HG03432 (cell line): ENCODE measurements around the gene PSKH1.

Experiments
- ATAC-seq: cut with Tn5 transposase; IDR thresholded peaks from one replicate; pipeline ENCODE4 v1.9.1; 2021; ENCODE audit warnings: mild to moderate bottlenecking, moderate library complexity; ENCODE audit not compliant: unreplicated experiment

PSKH1 gene

DNA sequence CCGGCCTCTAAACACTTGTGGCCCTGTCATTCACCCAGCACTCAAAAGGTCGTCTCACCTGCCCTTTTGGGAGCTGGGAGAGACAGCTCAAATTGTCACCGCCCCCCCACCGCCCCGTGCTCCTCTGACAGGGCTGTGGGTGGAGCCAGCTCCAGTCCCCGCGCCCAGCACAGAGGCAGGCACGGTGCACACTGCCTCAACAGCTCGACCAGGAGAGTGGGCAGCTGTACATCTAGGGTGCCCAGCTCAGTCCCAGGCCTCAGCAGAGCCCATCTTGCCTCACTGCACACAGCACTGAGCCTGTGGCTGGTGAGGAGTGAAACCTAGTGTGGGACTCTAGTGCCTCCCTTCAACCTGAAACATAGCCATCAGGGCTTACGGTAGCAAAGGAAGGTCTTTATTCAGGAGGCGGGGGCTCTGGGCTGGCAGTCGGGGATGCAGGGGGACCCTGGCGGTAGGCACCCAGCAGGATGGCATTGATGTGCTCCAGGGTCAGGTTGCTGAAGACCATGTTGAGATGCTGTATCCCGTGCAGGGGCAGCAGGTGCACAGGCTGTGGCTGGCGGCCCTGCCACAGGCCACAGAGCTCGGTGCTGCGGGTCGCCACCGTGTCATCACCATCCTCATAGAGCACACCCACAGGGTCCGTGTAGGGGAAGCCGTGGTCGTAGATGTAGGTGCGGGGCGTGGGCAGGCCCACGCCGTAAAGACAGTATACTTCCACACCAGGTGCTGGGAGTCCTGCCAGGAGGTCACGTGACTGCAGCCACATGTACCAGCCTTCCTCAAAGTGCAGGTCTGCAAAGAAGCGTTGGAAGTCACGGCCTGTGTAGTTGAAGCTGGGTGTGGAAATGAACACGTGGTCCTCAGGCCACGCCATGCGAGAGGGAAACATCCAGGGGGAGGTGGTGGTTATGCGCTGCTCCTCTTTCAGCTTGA, 46.7 kb downstream of the PSKH1 start:
- no peak for ATAC-seq

DNA sequence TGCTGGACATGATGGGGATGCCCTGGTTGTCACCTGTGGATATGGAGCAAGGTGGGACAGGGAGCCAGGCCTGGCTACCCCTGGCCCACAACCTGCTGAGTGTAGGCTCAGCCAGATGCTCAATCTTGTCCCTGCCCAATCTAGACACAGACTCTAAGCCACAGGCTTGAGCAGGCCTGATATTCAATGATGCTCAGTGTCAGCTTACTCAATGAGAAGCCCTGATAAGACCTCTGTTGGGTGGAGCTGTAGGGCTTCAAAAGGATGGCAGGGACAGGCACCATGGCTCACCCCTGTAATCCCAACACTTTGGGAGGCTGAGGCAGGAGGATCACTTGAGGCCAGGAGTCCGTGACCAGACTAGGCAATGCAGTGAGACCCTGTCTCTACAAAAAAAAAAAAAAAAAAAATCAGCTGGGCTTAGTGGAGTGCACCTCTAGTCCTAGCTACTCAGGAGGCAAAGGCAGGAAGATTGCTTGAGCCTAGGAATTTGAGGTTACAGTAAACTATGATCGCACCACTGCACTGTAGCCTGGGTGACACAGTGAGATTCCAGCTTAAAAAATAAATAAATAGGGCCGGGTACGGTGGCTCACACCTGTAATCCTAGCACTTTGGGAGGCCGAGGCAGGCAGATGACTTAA, 47.5 kb downstream of the PSKH1 start:
- no peak for ATAC-seq

DNA sequence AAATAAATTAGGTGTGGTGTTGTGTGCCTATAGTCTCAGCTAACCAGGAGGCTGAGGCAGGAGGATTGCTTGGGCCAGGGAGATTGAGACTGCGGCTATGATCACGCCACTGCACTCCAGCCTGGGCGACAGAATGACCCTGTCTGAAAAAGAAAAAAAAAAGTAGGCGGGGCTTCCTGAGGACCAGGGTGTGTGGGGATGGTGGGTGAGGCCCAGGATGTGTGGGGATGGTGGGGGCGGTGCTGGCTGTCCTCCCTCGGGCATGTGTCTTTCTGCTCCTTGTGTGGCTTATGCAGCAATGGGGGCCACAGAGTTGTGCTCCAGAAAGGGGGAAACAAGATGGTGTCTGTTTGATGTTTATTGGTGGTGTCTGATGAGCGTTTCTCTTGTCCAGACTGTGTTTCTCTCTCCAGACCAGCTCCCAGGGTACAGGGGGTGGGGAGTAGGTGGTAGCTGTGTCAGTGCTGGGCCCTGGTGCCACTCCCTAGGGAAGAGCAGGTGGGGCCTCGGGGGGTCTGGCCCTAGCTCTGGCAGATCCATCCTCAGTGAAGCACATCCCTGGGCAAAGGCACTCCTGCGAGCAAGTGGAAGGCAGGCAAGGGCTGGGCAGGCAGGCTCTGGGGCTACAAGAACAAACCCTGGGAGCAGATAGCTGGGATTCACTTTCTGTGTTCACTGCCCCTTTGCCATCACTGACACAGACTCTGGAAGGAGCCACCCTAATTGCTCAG, 48.6 kb downstream of the PSKH1 start:
- no peak for ATAC-seq

DNA sequence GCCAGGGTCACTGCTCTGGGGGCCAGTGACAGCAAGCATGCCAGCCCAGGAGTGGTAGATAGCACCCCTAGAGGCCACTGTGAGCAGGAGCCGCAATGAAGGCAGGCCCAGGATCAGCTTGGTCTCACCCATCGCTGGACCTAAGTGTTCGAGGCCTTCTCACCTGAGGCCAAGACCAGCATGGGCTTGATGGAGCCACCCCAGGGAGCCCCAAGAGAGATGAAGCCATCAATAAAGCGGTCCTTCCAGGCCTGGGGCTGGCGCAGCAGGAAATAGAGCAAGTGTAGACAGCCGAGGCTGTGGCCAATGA, 49.1 kb downstream of the PSKH1 start:
- ATAC-seq: no peak

DNA sequence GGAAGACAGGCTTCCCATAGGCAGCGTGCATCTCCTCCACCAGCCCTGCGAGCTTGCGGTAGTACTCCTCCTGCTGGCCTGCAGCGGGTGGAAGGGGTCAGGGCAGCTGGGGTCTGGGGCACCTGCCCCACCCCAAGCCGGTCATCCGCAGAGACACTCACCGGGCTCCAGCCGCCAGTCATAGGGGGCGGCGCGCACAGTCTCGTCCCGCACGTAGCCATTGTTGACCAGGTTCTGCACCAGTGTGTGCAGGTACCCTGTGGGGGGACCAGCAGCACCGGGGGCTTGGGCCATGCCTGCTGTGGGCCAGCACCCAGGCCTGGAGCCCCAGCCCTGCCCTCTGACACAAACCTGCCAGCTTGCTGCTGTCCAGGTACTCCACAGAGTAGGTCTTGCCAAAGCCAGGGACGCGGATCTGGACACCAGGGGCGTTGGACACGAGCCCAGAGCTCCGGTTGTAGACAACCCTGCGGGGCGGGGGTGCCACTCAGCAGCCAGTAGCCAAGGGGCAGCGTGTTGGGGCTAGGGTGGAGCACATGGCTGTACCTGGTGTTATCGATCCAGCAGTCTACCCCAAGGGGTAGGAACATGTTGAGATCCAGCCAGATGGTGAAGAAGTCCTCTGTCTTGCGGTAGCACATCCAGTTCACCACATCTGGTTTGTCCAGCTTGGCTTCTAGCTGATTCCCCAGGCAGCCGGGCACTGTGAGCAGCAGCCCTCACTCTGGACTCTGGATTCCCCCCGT, 49.6 kb downstream of the PSKH1 start:
- no peak for ATAC-seq

DNA sequence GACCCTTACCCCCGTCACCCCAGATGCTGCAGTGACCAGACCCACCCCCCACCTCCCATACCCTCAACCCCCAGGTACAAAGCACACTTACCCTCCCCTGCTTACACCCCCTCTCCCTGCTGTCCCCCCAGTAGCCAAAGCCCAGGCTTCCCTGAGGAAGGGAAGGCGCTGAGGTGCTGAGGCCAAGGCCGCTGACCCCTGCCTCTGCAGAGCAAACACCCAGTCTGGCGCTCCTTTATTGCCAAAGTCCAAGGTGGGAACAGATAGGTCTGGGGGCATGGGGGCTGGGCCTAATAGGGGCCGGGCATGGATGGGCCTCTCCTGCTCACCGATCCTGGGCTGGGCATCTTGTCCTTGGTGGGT, 50.2 kb downstream of the PSKH1 start:
- ATAC-seq: no peak

DNA sequence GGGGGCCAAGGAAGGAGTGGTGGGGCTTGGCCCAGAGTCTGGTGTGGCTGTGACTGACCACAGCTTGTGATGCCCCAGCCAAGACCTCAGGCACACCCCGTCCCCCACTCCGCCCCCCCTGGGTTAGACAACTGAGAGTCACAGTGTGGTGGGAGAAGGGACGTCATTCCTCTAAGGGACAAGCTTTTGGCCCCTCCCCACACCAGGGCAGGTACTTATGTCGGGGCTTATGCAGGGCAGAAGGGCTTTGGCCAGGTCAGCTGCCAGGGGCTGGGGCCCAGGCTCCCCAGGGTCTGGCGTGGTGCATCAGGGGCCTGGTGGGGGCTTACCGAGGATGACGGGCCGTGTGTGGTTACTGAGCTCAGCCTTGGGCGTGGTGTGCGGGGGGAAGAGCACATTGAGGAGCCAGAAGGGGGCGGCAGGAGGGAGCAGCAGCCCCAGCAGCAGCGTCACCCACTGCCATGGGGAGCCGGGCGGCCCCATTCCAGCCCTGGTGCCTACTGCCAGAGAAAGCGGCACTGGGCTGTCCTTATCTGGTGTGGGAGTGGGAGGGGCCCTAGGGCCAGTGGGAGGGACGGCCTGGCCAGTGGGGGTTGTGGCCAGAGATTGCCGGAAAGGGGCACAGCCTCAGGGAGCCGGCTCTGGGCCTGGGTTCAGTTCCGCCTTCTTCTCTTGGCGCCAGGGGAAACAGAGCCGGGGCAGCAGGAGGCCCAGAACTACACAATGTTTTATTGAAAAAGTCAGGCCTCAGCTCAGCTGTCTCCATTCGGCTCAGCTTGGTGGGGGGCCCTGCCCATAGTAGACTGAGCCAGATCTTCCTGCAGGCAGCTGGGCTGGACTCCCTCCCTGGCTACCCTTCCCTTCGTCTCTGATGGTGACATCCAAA, 50.8 kb downstream of the PSKH1 start, which contains the start of gene LCAT:
Gene LCAT, minus strand, starts transcription at position 502 of the 886 bp plus-strand sequence. Its CDS starts 19 bp downstream, at position 483.
- no peak for ATAC-seq

DNA sequence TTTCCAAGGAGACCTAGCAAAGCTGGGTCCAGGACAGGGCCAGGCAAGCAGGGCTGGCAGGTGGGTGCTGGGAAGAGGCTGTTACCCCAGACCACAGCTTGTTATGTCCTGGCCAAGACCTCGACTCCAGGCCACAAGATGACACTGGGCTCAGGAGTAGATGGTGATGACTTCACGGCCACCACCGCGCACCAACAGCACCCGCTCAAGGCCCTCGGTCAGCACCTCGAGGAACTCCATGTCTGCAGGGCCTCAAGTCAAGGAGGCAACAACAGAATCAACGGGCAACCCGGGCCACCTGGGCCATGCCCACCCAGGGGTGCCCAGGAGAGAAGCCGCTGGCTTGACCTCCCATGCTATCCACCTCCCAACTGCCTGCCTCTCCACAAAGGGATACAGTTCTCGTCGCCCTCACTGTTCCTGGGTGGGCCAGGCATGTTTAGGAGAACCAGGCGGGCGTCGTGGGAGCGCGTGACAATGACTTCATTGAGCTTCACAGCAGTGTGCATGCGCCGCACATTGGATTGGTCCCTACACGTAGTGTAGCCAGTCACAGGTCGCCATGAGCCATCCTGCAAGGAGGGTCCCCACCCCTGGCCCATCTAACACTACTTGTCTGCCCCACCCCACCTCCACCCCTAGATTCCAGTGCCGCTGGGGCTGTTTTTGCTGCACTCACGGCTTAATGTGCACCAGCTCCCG, 51.8 kb downstream of the PSKH1 start:
- no peak for ATAC-seq

DNA sequence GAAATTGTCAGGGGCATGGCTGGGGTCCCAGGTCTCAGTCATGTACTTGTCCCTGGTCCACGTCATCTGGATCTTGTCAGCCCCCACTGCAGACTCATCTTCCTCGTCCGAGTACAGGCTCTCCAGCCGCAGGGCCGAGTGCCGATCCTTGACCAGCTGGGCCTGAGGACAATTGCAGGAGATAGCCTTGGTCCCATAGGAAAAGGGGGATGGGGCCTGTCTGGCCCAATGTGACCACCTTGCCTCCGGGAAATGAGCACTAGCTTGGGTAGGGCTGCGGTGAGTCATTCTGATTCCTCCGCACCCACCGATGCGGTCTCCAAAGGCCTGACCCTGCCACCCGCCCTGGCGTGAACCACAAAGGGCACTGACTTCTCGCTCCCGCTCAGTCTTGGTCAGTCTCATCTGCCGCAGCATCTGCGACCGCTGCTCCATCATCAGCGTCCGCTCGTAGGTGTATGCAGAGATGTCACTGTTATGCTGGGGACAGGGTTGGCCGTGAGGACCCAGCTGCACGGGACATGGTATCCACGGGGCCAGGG, 52.4 kb downstream of the PSKH1 start:
- ATAC-seq: no peak

DNA sequence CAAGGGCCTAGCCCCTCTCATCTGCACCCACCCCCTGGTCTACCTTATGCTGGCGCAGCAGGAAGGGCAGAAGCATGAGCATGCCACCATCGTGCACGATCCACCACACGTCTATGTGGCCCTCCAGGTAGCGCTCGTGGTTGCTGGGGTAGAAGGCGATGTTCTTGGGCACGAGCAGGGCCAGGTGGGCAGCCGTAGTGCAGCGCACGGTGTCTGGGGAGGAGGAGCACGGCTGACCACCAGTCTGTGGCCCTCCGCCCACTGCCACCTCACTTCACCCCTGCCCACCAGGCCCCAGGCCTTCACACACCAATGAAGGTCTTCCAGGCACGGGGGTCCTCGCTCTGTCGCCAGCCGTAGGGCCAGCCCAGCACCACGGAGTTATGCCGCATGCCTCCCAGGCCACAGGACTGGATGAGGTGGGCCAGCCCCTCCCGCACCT, 53.1 kb downstream of the PSKH1 start:
- no peak for ATAC-seq

DNA sequence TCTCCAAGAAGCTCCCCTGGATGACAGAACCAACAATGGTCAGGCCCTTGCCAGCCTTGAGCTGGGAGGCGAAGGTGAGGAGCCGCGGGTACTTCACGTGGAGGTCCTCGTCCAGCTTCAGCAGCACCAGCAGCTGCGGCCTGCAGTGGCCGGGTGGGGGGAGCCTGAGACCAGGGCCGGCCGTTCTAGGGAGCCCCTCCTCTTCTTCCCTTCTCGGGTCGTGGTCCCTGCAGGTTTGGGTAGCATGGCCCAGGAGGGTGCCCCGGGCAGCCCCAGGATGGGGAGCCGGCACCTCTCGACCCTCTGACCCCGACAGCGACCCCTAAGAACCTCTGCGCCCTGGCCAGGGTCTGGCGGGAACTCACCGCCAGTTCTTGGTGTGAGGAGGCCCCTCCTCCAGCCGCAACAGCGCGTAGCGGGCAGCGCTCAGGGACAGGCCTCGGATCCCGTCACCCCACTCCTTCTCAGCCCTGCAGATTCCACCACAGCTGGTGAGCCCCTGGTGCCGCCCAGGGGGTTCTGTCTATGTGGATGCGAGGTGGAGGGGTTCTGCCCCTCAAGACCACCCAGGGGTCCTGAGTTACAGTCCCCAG, 54.0 kb downstream of the PSKH1 start:
- no peak for ATAC-seq

DNA sequence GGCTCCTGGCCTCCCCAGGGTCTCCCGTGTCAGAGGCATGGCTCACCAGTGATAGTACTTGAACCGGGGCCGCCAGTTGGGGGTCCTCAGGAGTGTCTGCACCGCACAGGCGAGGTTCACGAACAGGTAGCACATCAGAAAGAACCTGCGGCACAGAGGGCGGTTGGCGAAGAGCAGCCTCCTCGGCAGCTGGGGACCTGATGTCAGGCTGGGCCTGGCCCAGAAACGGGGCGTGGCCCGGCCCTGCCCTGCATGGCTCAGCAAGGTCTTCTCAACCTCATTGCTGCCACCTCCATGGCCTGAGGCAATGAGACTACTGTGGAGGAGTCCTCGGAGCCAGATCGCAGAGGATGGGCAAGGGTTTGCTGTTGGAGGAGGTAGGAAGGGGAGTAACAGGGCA, 55.0 kb downstream of the PSKH1 start:
- no peak for ATAC-seq

DNA sequence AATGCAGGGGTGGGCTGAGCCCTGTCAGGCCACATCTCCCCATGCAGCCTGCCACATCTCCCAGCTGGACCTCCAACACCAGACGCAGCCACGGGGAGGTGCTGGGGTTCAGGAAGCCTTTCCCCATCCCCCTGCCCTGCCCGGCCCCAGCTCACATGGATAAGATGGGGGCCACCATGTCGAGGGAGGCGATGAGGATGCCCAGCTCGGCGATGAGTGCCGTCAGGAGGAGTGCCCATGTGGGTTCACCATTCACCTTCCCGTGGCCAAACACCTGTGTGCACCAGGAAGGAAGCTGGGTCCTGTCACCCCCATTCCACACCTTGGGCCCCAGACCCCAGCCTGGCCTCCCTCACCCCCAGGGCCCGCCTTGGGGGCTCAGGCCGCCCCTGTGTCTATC, 56.6 kb downstream of the PSKH1 start:
- ATAC-seq: no peak

DNA sequence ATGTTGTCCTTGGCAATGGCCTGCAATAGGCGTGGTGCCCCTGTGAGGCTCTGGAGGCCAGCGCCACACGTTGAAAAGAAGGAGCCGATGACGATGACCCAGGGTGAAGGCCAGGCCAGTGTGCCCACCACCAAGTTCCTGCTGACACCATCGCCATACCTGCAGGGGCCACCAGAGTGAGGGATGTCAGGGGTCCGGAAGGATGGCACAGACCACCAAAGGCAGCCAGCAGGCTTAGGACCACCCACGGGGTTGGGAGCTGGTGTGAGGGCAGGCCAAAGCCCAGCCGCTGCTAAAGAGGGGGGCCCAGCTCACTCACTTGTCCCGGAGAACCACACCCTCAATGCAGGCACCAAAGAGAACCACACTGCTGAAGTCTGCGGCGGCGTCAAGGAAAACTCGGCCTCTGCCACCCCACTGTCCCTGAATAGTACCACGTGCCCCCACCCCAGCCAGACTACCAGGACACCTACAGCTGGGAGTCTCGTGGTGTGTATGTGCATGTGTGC, 57.3 kb downstream of the PSKH1 start:
- ATAC-seq: no peak

DNA sequence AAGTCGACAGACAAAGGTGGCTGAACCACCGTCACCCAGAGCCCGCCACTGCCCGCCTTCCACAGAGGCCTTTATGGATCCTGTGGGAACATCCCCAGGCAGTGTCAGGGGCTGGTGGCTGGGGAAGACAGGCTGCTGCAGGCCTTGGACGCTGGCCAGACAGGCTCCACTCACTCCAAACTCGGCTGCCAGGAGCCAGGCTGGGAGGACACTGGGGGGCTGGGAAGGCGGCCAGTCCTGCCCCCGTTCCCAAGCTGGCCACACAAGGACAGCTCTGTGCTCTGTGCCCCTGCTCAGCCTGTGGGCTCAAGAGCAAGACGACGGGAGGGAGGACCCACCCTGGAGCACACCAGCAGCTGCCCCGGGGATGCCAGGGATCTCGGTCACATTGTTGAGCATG, 58.4 kb downstream of the PSKH1 start:
- ATAC-seq: no peak

DNA sequence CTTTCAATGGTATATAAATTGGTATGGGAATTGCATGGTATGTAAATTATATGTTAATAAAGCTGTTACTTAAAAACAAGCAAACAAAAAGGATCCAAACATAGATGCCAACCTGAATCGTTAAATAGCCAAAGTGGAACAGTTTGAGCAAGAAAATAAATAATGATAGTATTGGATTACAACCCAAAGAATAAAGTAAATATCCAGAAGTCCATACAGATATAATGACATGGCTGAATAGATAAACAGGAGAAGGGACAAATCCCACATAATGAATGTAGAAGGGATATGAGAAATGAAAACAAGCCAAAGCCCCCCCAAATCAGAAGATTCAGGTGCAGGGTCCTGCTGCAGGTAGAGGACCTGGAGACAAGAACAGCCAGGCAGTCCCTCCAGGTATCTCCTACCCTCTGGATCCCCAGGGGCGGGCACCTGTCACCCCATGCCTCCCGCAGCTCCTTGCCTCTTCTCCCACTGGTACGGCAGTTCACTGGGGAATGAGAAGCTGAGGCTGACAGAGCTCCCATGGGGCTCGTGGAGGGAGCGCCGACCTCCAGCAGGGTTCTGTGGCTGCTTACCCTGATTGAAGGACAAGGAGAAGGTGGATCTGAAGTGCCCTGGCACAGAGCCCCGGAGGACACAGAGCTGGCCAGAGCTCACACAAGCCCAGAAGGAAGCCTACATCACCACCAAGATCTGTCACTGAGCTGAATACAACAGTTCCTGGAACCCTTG, 60.8 kb downstream of the PSKH1 start:
- ATAC-seq: no peak

DNA sequence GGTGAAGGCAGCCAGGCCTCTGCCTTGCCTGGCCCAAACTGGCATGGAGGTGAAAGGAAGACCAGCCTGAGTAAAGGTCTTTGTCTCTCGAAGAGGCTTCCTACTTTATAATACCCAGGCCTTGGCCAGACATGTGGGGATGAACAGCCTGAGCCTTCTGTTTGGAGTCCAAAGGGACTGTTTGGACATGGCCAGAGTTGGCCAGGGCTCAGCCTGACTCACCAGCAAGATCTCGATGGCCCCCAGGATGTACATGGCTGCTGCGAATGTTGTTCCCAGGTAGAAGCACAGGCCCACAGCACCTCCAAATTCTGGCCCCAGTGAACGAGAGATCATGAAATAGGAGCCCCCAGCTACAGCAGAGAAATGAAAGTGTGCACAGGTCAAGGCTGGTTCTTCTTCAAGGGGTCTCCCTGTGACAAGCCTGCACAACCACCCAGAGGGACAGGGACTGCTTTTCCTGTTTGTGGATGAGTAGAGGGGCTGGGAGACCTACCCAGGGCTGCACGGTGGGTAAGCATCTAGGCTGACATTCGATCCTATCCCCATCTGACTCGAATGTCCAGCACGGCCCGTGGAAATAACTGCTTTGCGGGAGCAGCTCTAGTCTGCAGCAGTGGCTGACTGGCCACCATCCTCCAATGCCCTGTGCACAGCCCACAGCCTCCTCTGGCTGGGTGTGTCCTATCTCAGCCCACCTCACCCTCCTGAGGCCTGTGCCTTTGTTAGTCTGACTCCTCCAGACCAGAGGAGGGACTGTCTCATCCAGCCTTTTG, 61.6 kb downstream of the PSKH1 start:
- no peak for ATAC-seq
